Naive thymus-derived CD4-positive, alpha-beta T cell (primary cell): ENCODE results near the gene TDG. TPM values are rescaled to one million over a fixed set of nuclear protein-coding genes. Genes with fewer than 3 reads are reported as not detected.

Source experiments
- ATAC-seq: fragments of 150-1000 bp; cut with Tn5 transposase; 2 replicates; pipeline ENCODE4 v1.10.0; 2021; ENCODE audit warnings: mild to moderate bottlenecking, moderate library complexity
- CTCF ChIA-PET: fragments of 350-600 bp; sonication (Branson Sonifier 250); formaldehyde crosslinking; loops from one replicate; lab custom pipeline; 2021; ENCODE audit warnings: antibody characterized with exemption; lab: Charles Lee
- POLR2A ChIA-PET: fragments of 350-600 bp; sonication (Branson Sonifier 250); formaldehyde crosslinking; loops from one replicate; lab custom pipeline; 2021; ENCODE audit warnings: antibody characterized with exemption, inconsistent platforms; lab: Charles Lee
- DNase-seq, 9 donors: peaks; one replicate each; pipeline versions ENCODE4 v3.0.0 to v3.0.0-alpha.2; 2020 to 2022; ENCODE audit warnings: mixed read lengths in 1 of 9
- H3K27ac ChIP-seq: one replicate; pipeline ENCODE4 v1.7.0; 2013; ENCODE audit warnings: mild to moderate bottlenecking, low read depth, low read length, moderate library complexity
- H3K27me3 ChIP-seq, 2 donors: one replicate each; pipeline ENCODE4 v1.7.0; 2013; ENCODE audit warnings: low read length in 2 of 2, mild to moderate bottlenecking in 2 of 2, moderate library complexity in 2 of 2; ENCODE audit not compliant: control insufficient read depth in 2 of 2, insufficient read depth in 2 of 2
- H3K36me3 ChIP-seq, 3 experiments: 1 replicate in 2 of 3; 2 replicates in 1 of 3; pipeline ENCODE4 v1.7.0; 2013; ENCODE audit warnings: low read length in 3 of 3, mild to moderate bottlenecking in 3 of 3, moderate library complexity in 1 of 3; ENCODE audit not compliant: insufficient read depth in 3 of 3, control insufficient read depth in 2 of 3
- H3K4me1 ChIP-seq, 2 donors: one replicate each; pipeline ENCODE4 v1.7.0; 2013; ENCODE audit warnings: low read length in 2 of 2, mild to moderate bottlenecking in 2 of 2, moderate library complexity in 1 of 2; ENCODE audit not compliant: control insufficient read depth in 2 of 2, insufficient read depth in 2 of 2
- H3K4me3 ChIP-seq: 2 replicates; pipeline ENCODE4 v1.7.0; 2013; ENCODE audit warnings: mild to moderate bottlenecking, low read length
- H3K9me3 ChIP-seq, 3 experiments: 1 replicate in 2 of 3; 2 replicates in 1 of 3; pipeline ENCODE4 v1.7.0; 2013; ENCODE audit warnings: low read length in 3 of 3; ENCODE audit not compliant: control insufficient read depth in 2 of 3
- H3K27ac Mint-ChIP-seq, 9 donors: one replicate each; pipeline ENCODE4 v1.8.0; 2020 to 2022; ENCODE audit warnings: mixed read lengths in 9 of 9, mild to moderate bottlenecking in 8 of 9, moderate library complexity in 5 of 9, inconsistent platforms in 2 of 9
- H3K27me3 Mint-ChIP-seq, 5 donors: one replicate each; pipeline ENCODE4 v1.8.0; 2021 to 2022; ENCODE audit warnings: mixed read lengths in 5 of 5, mild to moderate bottlenecking in 1 of 5
- H3K36me3 Mint-ChIP-seq, 5 donors: one replicate each; pipeline ENCODE4 v1.8.0; 2020 to 2022; ENCODE audit warnings: mixed read lengths in 5 of 5, mild to moderate bottlenecking in 3 of 5, inconsistent platforms in 1 of 5
- H3K4me1 Mint-ChIP-seq, 7 donors: one replicate each; pipeline ENCODE4 v1.8.0; 2020 to 2022; ENCODE audit warnings: mixed read lengths in 7 of 7, mild to moderate bottlenecking in 3 of 7, inconsistent platforms in 1 of 7
- H3K4me3 Mint-ChIP-seq, 10 donors: one replicate each; pipeline ENCODE4 v1.8.0; 2020 to 2022; ENCODE audit warnings: mild to moderate bottlenecking in 10 of 10, mixed read lengths in 10 of 10, moderate library complexity in 6 of 10, inconsistent platforms in 2 of 10
- H3K9me3 Mint-ChIP-seq, 11 donors: one replicate each; pipeline ENCODE4 v1.8.0; 2020 to 2022; ENCODE audit warnings: mixed read lengths in 11 of 11, mild to moderate bottlenecking in 4 of 11, inconsistent platforms in 1 of 11, moderate library complexity in 1 of 11
- intact Hi-C, 2 donors: fragments of 100-400 bp; cut with micrococcal nuclease; formaldehyde crosslinking; loops; one replicate each; pipeline ENCODE4 v1.15.1; 2023
- polyA plus RNA-seq, 2 donors: library from polyadenylated mRNA; unstranded; fragments of 300-500 nt; fragmentation: Illumina TruSeq; gene quantifications; one replicate each; pipeline ENCODE4 v1.2.3, GENCODE V29; 2021
- total RNA-seq, 6 experiments: library from RNA in 5 of 6; stranded (reverse) in 5 of 6; gene quantifications; 1 replicate in 5 of 6; 2 replicates in 1 of 6; pipeline ENCODE4 v1.2.3 and lab custom pipeline; 2021 to 2026

The TDG gene
- total and polyA plus RNA-seq, 7 experiments from 2014 or later = 15.4 to 43.0 (median 23.7) TPM

DNA sequence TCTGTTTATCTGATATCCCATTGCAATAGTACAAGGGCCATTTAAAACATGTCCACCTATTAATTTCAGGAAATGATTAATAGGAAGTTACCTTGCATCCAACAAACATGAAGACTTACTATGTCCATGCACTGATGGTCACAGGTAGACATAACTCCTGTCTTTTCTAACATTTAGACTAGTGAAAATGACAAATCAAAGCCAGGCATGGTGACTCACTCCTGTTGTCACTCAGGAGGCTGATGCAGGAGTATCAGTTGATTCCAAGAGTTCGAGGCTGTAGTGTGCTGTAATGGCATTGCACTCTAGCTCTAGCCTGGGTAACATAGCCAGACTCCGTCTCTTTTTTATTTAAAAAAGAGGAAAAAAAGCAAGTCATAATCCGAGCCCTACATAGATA lies 20.7 kb upstream of the TDG start:
- no peaks in the 10 kb centered on the region for H3K27me3 ChIP-seq
- Mint-ChIP-seq H3K36me3 (peaks cover 12 to 75% (median 51%) of the 10 kb centered on the region in 5 donors), H3K4me1 (peaks cover 0 to 41% (median 8%) of the 10 kb centered on the region in 7 donors), H3K9me3 (no peaks in the 10 kb centered on the region), H3K4me3 (no peak overlapping the region), H3K27ac (no peak overlapping the region), H3K27me3 (no peaks in the 10 kb centered on the region)
- CTCF ChIA-PET = interaction anchor here (1.1 kb wide), 1 partner anchor 32 kb away, joined by 3 read pairs; no protein-coding TSS in a partner anchor
- intact Hi-C loops = no loop called here
- no peak overlapping the region for H3K27ac ChIP-seq
- H3K9me3 ChIP-seq = no peaks in the 10 kb centered on the region
- ATAC-seq (no peak), DNase-seq (no peak)
- H3K4me1 ChIP-seq = no peaks in the 10 kb centered on the region
- H3K4me3 ChIP-seq = no peak overlapping the region
- POLR2A ChIA-PET = interaction anchor here (0.6 to 1.8 kb wide), 5 partner anchors 9 to 164 kb away, joined by 3 to 6 read pairs (median 5); partner anchors contain the start of gene TDG
- peaks cover 47 to 99% (median 70%) of the 10 kb centered on the region in 3 experiments for H3K36me3 ChIP-seq

DNA sequence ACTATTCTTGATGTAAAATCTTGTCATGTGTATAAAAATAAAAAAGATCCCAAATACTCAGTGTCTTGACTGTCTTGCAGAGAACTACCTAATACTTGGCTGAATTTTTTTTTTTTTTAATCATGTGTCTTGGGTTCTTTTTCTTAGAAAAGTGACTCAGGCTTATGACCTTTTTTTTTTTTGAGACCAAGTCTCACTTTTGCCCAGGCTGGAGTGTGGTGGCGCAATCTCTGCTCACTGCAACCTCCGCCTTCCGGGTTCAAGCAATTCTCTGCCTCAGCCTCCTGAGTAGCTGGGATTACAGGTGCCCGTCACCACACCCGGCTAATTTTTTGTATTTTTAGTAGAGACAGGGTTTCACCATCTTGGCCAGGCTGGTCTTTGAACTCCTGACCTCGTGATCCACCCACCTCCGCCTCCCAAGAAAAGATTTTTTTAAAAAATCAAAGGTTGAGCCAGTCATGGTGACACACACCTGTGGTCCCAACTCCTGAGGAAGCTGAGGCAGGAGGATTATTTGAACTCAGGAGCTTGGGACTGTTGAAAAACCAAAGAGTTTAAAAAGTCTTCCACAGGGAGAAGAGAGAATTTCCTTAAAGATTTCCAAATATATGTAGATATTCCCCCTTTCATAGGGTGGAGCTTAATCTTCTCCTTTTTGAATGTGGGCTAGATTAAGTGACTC lies 17.7 kb upstream of the TDG start:
- Histone ChIP-seq H3K27ac (no peak overlapping the region), H3K27me3 (no peaks in the 10 kb centered on the region), H3K4me1 (no peaks in the 10 kb centered on the region), H3K36me3 (peaks cover 25 to 92% (median 47%) of the 10 kb centered on the region in 3 experiments), H3K9me3 (no peaks in the 10 kb centered on the region), H3K4me3 (no peak overlapping the region)
- H3K27me3 Mint-ChIP-seq = no peaks in the 10 kb centered on the region
- DNase-seq (no peak), ATAC-seq (no peak)
- H3K36me3 Mint-ChIP-seq = peaks cover 1 to 64% (median 25%) of the 10 kb centered on the region in 5 donors
- CTCF ChIA-PET = no interaction called here
- intact Hi-C loops = no loop called here
- peaks cover 5 to 49% (median 7%) of the 10 kb centered on the region in 7 donors for H3K4me1 Mint-ChIP-seq
- no peak overlapping the region for H3K4me3 Mint-ChIP-seq
- POLR2A ChIA-PET = interaction anchor here (0.7 to 10.3 kb wide), 4 partner anchors 17 to 1823 kb away, joined by 3 to 165 read pairs (median 6); partner anchors contain the start of gene TDG
- H3K9me3 Mint-ChIP-seq = no peaks in the 10 kb centered on the region
- H3K27ac Mint-ChIP-seq = peak overlapping the region in 6 of 9 donors; percentile 1 to 71 (median 39)

DNA sequence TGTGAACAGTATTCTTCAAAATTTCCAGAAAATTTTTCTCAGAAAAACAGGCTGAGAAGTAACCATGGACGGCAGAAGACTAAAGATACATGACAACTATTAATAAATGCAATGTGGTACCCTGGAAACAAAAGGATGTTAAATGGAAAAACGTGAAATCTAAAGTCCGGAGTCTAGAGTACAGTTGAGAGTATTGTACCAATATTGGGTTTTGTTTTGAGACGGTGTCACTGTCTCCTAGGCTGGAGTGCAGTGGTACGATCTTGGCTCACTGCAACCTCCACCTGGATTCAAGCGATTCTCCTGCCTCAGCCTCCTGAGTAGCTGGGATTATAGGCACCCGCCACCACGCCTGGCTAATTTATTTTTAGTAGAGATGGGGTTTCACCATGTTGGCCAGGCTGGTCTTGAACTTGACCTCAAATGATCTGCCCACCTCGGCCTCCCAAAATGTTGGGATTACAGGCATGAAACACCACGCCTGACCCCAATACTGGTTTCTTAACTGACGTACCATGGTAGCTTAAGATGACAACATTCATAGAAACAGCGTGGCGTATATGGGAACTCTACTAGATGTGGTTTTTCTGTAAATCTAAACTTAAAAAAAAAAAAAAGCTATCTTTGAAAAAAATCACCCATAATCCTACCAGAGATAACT lies 16.8 kb upstream of the TDG start:
- DNase-seq (no peak), ATAC-seq (peak; percentile 27)
- ChIA-PET CTCF (no interaction called here), POLR2A (interaction anchor here (0.7 to 10.3 kb wide), 6 partner anchors 10 to 1824 kb away, joined by 3 to 165 read pairs (median 5); partner anchors contain the start of genes HSP90B1 and TDG)
- no peaks in the 10 kb centered on the region for H3K4me1 ChIP-seq
- H3K36me3 Mint-ChIP-seq = peaks cover 0 to 59% (median 20%) of the 10 kb centered on the region in 5 donors
- H3K27me3 ChIP-seq = no peaks in the 10 kb centered on the region
- peak overlapping the region in 4 of 9 donors; percentile 18 to 65 (median 56) for H3K27ac Mint-ChIP-seq
- no peaks in the 10 kb centered on the region for H3K9me3 ChIP-seq
- H3K9me3 Mint-ChIP-seq = no peaks in the 10 kb centered on the region
- H3K27ac ChIP-seq = peak overlapping the region; percentile 25
- peaks cover 19 to 92% (median 38%) of the 10 kb centered on the region in 3 experiments for H3K36me3 ChIP-seq
- intact Hi-C loops = no loop called here
- H3K4me3 ChIP-seq = no peak overlapping the region
- peaks cover 5 to 49% (median 12%) of the 10 kb centered on the region in 7 donors for H3K4me1 Mint-ChIP-seq
- H3K4me3 Mint-ChIP-seq = no peak overlapping the region
- no peaks in the 10 kb centered on the region for H3K27me3 Mint-ChIP-seq

DNA sequence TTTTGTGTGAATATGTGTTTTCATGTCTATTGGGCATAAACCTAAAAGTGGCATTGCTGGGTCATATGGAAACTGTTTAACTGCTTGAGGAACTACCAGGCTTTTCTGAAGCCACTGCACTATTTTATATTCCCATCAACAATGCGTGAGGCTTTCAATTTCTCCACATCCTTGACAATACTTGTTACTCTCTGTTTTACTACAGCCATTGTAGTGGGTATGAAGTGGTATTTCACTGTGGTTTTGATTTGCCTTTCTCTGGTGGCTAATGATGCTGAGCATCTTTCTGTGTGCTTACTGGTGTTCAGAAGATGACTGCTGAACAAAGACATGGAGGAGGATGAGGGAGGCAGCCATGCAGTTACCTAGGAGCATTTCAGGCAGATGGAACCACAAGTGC lies 13.2 kb upstream of the TDG start:
- Mint-ChIP-seq H3K4me1 (peaks cover 23 to 57% (median 41%) of the 10 kb centered on the region in 7 donors), H3K4me3 (peak overlapping the region in 1 of 10 donors; percentile 15), H3K27me3 (no peaks in the 10 kb centered on the region), H3K27ac (peak overlapping the region in 6 of 9 donors; percentile 6 to 88 (median 72)), H3K36me3 (peaks cover 4 to 33% (median 11%) of the 10 kb centered on the region in 5 donors), H3K9me3 (peaks cover 0 to 1% (median 0%) of the 10 kb centered on the region in 11 donors)
- peaks cover 0 to 56% (median 7%) of the 10 kb centered on the region in 3 experiments for H3K36me3 ChIP-seq
- DNase-seq = no peak
- no peak overlapping the region for H3K27ac ChIP-seq
- ChIA-PET POLR2A (interaction anchor here (1.5 to 10.3 kb wide), 4 partner anchors 10 to 22 kb away, joined by 4 to 165 read pairs (median 22); partner anchors contain the start of genes HSP90B1 and TDG), CTCF (interaction anchor here (0.6 kb wide), 1 partner anchor 14 kb away, joined by 3 read pairs; no protein-coding TSS in a partner anchor)
- H3K9me3 ChIP-seq = no peaks in the 10 kb centered on the region
- H3K4me1 ChIP-seq = peaks cover 13 to 16% of the 10 kb centered on the region in 2 donors
- H3K4me3 ChIP-seq = no peak overlapping the region
- no peak for ATAC-seq
- intact Hi-C loops = no loop called here
- no peaks in the 10 kb centered on the region for H3K27me3 ChIP-seq

DNA sequence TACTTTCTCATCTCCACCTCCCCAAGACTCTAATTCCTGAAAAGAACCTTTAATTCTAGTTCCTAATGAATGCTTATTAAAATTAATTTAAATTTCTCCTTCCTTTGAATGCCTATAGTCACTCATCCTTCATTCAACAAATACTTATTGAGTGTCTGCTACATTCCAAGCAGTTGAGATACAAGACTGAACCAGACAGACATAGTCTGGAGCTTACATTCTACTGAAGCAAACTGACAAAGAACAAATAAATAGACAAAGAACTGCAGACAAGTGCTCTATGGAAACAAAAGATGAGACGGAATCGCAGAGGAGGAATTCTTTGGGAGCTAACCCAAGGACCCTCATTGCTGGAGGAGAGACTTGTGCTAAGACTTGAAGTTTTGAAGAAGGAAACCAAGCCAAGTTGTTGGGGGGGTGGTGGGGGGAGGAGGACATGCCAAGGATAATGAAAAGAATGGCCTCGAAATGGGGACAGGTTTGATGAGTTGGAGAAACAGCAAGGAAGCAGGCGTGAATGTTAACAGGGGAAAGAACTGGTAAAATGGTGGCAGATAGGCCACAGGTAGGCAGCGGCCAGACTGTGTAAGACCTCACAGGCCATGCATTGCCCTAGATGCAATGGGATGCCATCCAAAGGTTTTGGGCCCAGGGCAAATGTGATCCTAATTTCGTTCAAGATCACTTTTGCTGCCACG lies 9.7 kb upstream of the TDG start:
- peaks cover 25 to 58% (median 44%) of the 10 kb centered on the region in 7 donors for H3K4me1 Mint-ChIP-seq
- H3K36me3 Mint-ChIP-seq = peaks cover 0 to 21% (median 7%) of the 10 kb centered on the region in 5 donors
- Histone ChIP-seq H3K36me3 (peaks cover 0 to 23% (median 0%) of the 10 kb centered on the region in 3 experiments), H3K4me3 (peak overlapping the region; percentile 91), H3K27me3 (no peaks in the 10 kb centered on the region), H3K27ac (peak overlapping the region; percentile 73), H3K9me3 (no peaks in the 10 kb centered on the region), H3K4me1 (peaks cover 13 to 17% of the 10 kb centered on the region in 2 donors)
- POLR2A ChIA-PET = interaction anchor here (0.6 to 10.3 kb wide), 12 partner anchors 9 to 1374 kb away, joined by 3 to 165 read pairs (median 7); partner anchors contain the start of genes HSP90B1 and TDG
- H3K27ac Mint-ChIP-seq = peak overlapping the region; percentile 93 to 99 (median 98)
- H3K9me3 Mint-ChIP-seq = peaks cover 0 to 1% (median 0%) of the 10 kb centered on the region in 11 donors
- CTCF ChIA-PET = interaction anchor here (1.0 to 2.3 kb wide), 3 partner anchors 9 to 76 kb away, joined by 3 to 11 read pairs (median 3); partner anchors contain the start of gene TDG
- DNase-seq (no peak), ATAC-seq (no peak)
- peak overlapping the region; percentile 95 to 100 (median 99) for H3K4me3 Mint-ChIP-seq
- no peaks in the 10 kb centered on the region for H3K27me3 Mint-ChIP-seq
- intact Hi-C loops = loop anchor here (2.0 kb wide), 6 partner anchors 15 to 1281 kb away; partner anchors contain the start of genes APPL2 (in 1 of the 2), HCFC2 (in 1 of the 2) and WASHC4 (in 1 of the 2)
